HEK293 (cell line): ENCODE data around the gene MRTFB.

Experiments
- GFI1B ChIP-seq: fragments of 450-650 bp; formaldehyde crosslinking; IDR thresholded peaks from 2 replicates; pipeline ENCODE4 v1.5.1; 2016; ENCODE audit warnings: missing biosample characterization, missing genetic modification characterization
- HOXA7 ChIP-seq: sonication (generic); formaldehyde crosslinking; IDR thresholded peaks from 2 replicates; pipeline ENCODE4 v1.8.1; 2022; ENCODE audit warnings: missing genetic modification reagents, borderline replicate concordance
- KLF1 ChIP-seq: fragments of 450-650 bp; formaldehyde crosslinking; IDR thresholded peaks from 2 replicates; pipeline ENCODE4 v1.5.1; 2016; ENCODE audit warnings: missing biosample characterization, missing genetic modification characterization
- KLF10 ChIP-seq: fragments of 450-650 bp; IDR thresholded peaks from 2 replicates; pipeline ENCODE4 v1.5.1; 2018; ENCODE audit warnings: missing biosample characterization, mild to moderate bottlenecking, missing genetic modification characterization
- PATZ1 ChIP-seq: fragments of 450-650 bp; formaldehyde crosslinking; IDR thresholded peaks from 2 replicates; pipeline ENCODE4 v1.5.1; 2016; ENCODE audit warnings: missing biosample characterization, missing genetic modification characterization
- ZBTB1 ChIP-seq: fragments of 450-650 bp; formaldehyde crosslinking; IDR thresholded peaks from 2 replicates; pipeline ENCODE4 v1.5.1; 2016; ENCODE audit warnings: missing biosample characterization, missing genetic modification characterization
- ZBTB49 ChIP-seq: fragments of 450-650 bp; formaldehyde crosslinking; IDR thresholded peaks from 2 replicates; pipeline ENCODE4 v1.5.1; 2016; ENCODE audit warnings: missing biosample characterization, missing genetic modification characterization, low read depth
- ZBTB7A ChIP-seq: fragments of 450-650 bp; formaldehyde crosslinking; IDR thresholded peaks from 2 replicates; pipeline ENCODE4 v1.5.1; 2016; ENCODE audit warnings: low read depth, missing biosample characterization, missing genetic modification characterization
- ZEB2 ChIP-seq: fragments of 450-650 bp; formaldehyde crosslinking; IDR thresholded peaks from 2 replicates; pipeline ENCODE4 v1.5.1; 2016; ENCODE audit warnings: missing biosample characterization, missing genetic modification characterization
- ZNF146 ChIP-seq: fragments of 450-650 bp; formaldehyde crosslinking; IDR thresholded peaks from 2 replicates; pipeline ENCODE4 v1.5.1; 2016; ENCODE audit warnings: missing biosample characterization, missing genetic modification characterization
- ZNF19 ChIP-seq: fragments of 450-650 bp; formaldehyde crosslinking; IDR thresholded peaks from 2 replicates; pipeline ENCODE4; 2016; ENCODE audit warnings: missing biosample characterization, missing genetic modification characterization, low read depth
- ZNF23 ChIP-seq: fragments of 450-650 bp; formaldehyde crosslinking; IDR thresholded peaks from 2 replicates; pipeline ENCODE4 v1.5.1; 2016; ENCODE audit warnings: missing biosample characterization, missing genetic modification characterization, borderline replicate concordance
- ZNF362 ChIP-seq: fragments of 450-650 bp; formaldehyde crosslinking; IDR thresholded peaks from 2 replicates; pipeline ENCODE4 v1.5.1; 2016; ENCODE audit warnings: missing biosample characterization, missing genetic modification characterization
- ZNF449 ChIP-seq: fragments of 450-650 bp; formaldehyde crosslinking; IDR thresholded peaks from 2 replicates; pipeline ENCODE4 v1.5.1; 2017; ENCODE audit warnings: missing biosample characterization, mild to moderate bottlenecking, missing genetic modification characterization, moderate library complexity
- ZNF514 ChIP-seq: fragments of 450-650 bp; formaldehyde crosslinking; IDR thresholded peaks from 2 replicates; pipeline ENCODE4 v1.5.1; 2016; ENCODE audit warnings: missing biosample characterization, missing genetic modification characterization
- ZNF548 ChIP-seq: fragments of 450-650 bp; formaldehyde crosslinking; IDR thresholded peaks from 2 replicates; pipeline ENCODE4 v1.5.1; 2016; ENCODE audit warnings: missing biosample characterization, missing genetic modification characterization
- ZNF561 ChIP-seq: fragments of 450-650 bp; IDR thresholded peaks from 2 replicates; pipeline ENCODE4 v1.5.1; 2018; ENCODE audit warnings: missing biosample characterization, missing genetic modification characterization, borderline replicate concordance
- ZNF600 ChIP-seq: fragments of 450-650 bp; formaldehyde crosslinking; IDR thresholded peaks from 2 replicates; pipeline ENCODE4 v1.5.1; 2016; ENCODE audit warnings: missing biosample characterization, missing genetic modification characterization
- ZNF610 ChIP-seq: fragments of 450-650 bp; formaldehyde crosslinking; IDR thresholded peaks from 2 replicates; pipeline ENCODE4 v1.5.1; 2016; ENCODE audit warnings: missing biosample characterization, missing genetic modification characterization, borderline replicate concordance
- ZNF747 ChIP-seq: fragments of 450-650 bp; formaldehyde crosslinking; IDR thresholded peaks from 2 replicates; pipeline ENCODE4 v1.5.1; 2016; ENCODE audit warnings: missing biosample characterization, missing genetic modification characterization
- ZNF791 ChIP-seq: fragments of 450-650 bp; formaldehyde crosslinking; IDR thresholded peaks from 2 replicates; pipeline ENCODE4 v1.5.1; 2016; ENCODE audit warnings: missing biosample characterization, missing genetic modification characterization
- ZNF830 ChIP-seq: fragments of 450-650 bp; IDR thresholded peaks from 2 replicates; pipeline ENCODE4 v1.5.0; 2018; ENCODE audit warnings: missing biosample characterization, missing genetic modification characterization, low read depth, mild to moderate bottlenecking, moderate library complexity
- TF ChIP-seq, protein P1 (sequence below): fragments of 450-650 bp; formaldehyde crosslinking; IDR thresholded peaks from 2 replicates; pipeline ENCODE4 v1.5.1; 2017; ENCODE audit warnings: missing biosample characterization, missing genetic modification characterization
- TF ChIP-seq, protein P2 (sequence below): fragments of 450-650 bp; formaldehyde crosslinking; IDR thresholded peaks from 2 replicates; pipeline ENCODE4 v1.5.1; 2016; ENCODE audit warnings: missing biosample characterization, missing genetic modification characterization, borderline replicate concordance
- TF ChIP-seq, protein P3 (sequence below): fragments of 450-650 bp; formaldehyde crosslinking; IDR thresholded peaks from 2 replicates; pipeline ENCODE4 v1.5.1; 2016; ENCODE audit warnings: missing biosample characterization, missing genetic modification characterization

The MRTFB gene

DNA sequence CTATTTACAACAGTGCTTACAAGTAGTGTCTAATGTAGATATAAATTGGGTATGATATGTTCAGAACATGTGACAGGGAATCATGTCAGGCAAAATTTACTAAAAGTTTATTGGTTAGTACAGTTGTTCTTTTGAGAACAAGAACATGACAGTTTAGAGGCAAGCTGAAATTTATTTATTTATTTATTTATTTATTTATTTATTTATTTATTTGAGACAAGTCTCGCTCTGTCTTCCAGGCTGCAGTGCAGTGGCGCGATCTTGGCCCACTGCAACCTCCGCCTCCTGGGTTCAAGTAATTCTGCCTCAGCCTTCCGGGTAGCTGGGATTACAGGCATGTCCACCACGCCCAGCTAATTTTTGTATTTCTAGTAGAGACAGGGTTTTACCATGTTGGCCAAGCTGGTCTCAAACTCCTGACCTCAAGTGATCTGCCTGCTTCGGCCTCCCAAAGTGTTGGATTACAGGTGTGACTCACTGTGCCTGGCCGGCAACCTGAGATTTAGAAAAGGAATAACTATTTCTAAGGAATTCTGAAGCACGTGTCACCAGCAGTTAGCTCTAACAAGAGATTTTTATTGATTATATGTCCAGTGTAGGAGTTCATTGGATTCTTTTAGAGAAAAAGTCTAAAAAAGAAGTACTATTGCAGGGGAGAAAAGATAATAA lies 24.9 kb downstream of the MRTFB start (continued):
- TF ChIP-seq, protein P1, sequence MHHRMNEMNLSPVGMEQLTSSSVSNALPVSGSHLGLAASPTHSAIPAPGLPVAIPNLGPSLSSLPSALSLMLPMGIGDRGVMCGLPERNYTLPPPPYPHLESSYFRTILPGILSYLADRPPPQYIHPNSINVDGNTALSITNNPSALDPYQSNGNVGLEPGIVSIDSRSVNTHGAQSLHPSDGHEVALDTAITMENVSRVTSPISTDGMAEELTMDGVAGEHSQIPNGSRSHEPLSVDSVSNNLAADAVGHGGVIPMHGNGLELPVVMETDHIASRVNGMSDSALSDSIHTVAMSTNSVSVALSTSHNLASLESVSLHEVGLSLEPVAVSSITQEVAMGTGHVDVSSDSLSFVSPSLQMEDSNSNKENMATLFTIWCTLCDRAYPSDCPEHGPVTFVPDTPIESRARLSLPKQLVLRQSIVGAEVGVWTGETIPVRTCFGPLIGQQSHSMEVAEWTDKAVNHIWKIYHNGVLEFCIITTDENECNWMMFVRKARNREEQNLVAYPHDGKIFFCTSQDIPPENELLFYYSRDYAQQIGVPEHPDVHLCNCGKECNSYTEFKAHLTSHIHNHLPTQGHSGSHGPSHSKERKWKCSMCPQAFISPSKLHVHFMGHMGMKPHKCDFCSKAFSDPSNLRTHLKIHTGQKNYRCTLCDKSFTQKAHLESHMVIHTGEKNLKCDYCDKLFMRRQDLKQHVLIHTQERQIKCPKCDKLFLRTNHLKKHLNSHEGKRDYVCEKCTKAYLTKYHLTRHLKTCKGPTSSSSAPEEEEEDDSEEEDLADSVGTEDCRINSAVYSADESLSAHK (tag by site-specific recombination): 0 out of 2 replicates have a peak, but pooled peaks have one; percentile 11
- TF ChIP-seq ZNF19 (tag by site-specific recombination) (no peak), KLF10 (tag by site-specific recombination) (no peak), ZBTB1 (tag by site-specific recombination) (no peak), ZNF830 (tag by site-specific recombination) (no peak), GFI1B (no peak), ZNF600 (tag by site-specific recombination) (no peak), ZNF514 (tag by site-specific recombination) (no peak), ZNF610 (no peak), ZEB2 (no peak), ZNF791 (0 out of 2 replicates have a peak, but pooled peaks have one; percentile 48), KLF1 (tag by site-specific recombination) (no peak), ZNF561 (no peak), ZNF362 (no peak), ZNF449 (tag by site-specific recombination) (no peak), PATZ1 (tag by site-specific recombination) (no peak), HOXA7 (CRISPR knock-in tag) (no peak), ZBTB49 (tag by site-specific recombination) (no peak), ZNF747 (tag by site-specific recombination) (no peak), ZNF146 (no peak), ZBTB7A (tag by site-specific recombination) (0 out of 2 replicates have a peak, but pooled peaks have one; percentile 42), ZNF548 (tag by site-specific recombination) (no peak), ZNF23 (tag by site-specific recombination) (no peak)
- TF ChIP-seq, protein P2, sequence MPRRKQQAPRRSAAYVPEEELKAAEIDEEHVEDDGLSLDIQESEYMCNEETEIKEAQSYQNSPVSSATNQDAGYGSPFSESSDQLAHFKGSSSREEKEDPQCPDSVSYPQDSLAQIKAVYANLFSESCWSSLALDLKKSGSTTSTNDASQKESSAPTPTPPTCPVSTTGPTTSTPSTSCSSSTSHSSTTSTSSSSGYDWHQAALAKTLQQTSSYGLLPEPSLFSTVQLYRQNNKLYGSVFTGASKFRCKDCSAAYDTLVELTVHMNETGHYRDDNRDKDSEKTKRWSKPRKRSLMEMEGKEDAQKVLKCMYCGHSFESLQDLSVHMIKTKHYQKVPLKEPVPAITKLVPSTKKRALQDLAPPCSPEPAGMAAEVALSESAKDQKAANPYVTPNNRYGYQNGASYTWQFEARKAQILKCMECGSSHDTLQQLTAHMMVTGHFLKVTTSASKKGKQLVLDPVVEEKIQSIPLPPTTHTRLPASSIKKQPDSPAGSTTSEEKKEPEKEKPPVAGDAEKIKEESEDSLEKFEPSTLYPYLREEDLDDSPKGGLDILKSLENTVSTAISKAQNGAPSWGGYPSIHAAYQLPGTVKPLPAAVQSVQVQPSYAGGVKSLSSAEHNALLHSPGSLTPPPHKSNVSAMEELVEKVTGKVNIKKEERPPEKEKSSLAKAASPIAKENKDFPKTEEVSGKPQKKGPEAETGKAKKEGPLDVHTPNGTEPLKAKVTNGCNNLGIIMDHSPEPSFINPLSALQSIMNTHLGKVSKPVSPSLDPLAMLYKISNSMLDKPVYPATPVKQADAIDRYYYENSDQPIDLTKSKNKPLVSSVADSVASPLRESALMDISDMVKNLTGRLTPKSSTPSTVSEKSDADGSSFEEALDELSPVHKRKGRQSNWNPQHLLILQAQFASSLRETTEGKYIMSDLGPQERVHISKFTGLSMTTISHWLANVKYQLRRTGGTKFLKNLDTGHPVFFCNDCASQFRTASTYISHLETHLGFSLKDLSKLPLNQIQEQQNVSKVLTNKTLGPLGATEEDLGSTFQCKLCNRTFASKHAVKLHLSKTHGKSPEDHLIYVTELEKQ (tag by site-specific recombination): no peak
- TF ChIP-seq, protein P3, sequence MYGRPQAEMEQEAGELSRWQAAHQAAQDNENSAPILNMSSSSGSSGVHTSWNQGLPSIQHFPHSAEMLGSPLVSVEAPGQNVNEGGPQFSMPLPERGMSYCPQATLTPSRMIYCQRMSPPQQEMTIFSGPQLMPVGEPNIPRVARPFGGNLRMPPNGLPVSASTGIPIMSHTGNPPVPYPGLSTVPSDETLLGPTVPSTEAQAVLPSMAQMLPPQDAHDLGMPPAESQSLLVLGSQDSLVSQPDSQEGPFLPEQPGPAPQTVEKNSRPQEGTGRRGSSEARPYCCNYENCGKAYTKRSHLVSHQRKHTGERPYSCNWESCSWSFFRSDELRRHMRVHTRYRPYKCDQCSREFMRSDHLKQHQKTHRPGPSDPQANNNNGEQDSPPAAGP (tag by site-specific recombination): no peak
